Prostate gland (tissue), 2 donors: ENCODE results near the gene ALDH8A1. TPM values are rescaled to one million over a fixed set of nuclear protein-coding genes. Genes with fewer than 3 reads are reported as not detected.

Experiments
- DNase-seq: peaks from one replicate; pipeline ENCODE4 v3.0.0-alpha.2; 2019; ENCODE audit warnings: low spot score
- H3K27ac ChIP-seq, 2 donors: fragments of 200-600 bp; sonication (generic); 2 replicates each; pipeline ENCODE4 v1.5.1; 2017 to 2019
- H3K27me3 ChIP-seq: fragments of 200-600 bp; sonication (generic); replicated peaks from 2 replicates; pipeline ENCODE4 v1.5.1; 2019; ENCODE audit not compliant: insufficient read depth
- H3K36me3 ChIP-seq, 2 donors: fragments of 200-600 bp; sonication (generic); 1 replicate in 1 of 2; 2 replicates in 1 of 2; pipeline versions ENCODE4 v1.5.1 to v1.8.1; 2017 to 2019
- H3K4me1 ChIP-seq: fragments of 200-600 bp; sonication (generic); replicated peaks from 2 replicates; pipeline ENCODE4 v1.5.1; 2019
- H3K4me3 ChIP-seq, 2 donors: fragments of 200-600 bp; sonication (generic); 2 replicates each; pipeline ENCODE4 v1.5.1; 2017 to 2019
- H3K9me3 ChIP-seq: fragments of 200-600 bp; sonication (generic); 2 replicates; pipeline ENCODE4 v1.5.1; 2017
- POLR2A ChIP-seq: fragments of 450-650 bp; IDR thresholded peaks from one replicate; pipeline ENCODE4 v1.6.1; 2016; ENCODE audit warnings: antibody characterized with exemption, mild to moderate bottlenecking
- POLR2AphosphoS5 ChIP-seq: sonication (generic); formaldehyde crosslinking; IDR thresholded peaks from one replicate; pipeline ENCODE4 v1.6.1; 2017; ENCODE audit warnings: antibody characterized with exemption
- whole genome bisulfite sequencing: methylation state at CpG from one replicate; pipeline ENCODE4 v1.1.5; 2018; 5-methylcytosine and 5-hydroxymethylcytosine counted together
- intact Hi-C: fragments of 100-400 bp; cut with DNase I; formaldehyde crosslinking; loops from one replicate; pipeline ENCODE4 v1.14.2; 2022
- total RNA-seq, 2 donors: library from RNA; depleted of rRNA; stranded (reverse); fragments of >200 nt; gene quantifications; one replicate each; pipeline ENCODE4 v1.1.0, GENCODE V29; 2016
- TF ChIP-seq, protein P1 (sequence below), 4 experiments: fragments of 200-600 bp in 2 of 4; fragments of 450-650 bp in 2 of 4; sonication (generic) in 2 of 4; IDR thresholded peaks; 1 replicate in 3 of 4; 2 replicates in 1 of 4; pipeline ENCODE4 v1.5.1; 2016 to 2019; ENCODE audit warnings: antibody characterized with exemption in 4 of 4, mild to moderate bottlenecking in 2 of 4, moderate library complexity in 2 of 4

The ALDH8A1 gene
- total RNA-seq, 2 donors from 2014 or later: 7.6 TPM; not detected in 1

DNA sequence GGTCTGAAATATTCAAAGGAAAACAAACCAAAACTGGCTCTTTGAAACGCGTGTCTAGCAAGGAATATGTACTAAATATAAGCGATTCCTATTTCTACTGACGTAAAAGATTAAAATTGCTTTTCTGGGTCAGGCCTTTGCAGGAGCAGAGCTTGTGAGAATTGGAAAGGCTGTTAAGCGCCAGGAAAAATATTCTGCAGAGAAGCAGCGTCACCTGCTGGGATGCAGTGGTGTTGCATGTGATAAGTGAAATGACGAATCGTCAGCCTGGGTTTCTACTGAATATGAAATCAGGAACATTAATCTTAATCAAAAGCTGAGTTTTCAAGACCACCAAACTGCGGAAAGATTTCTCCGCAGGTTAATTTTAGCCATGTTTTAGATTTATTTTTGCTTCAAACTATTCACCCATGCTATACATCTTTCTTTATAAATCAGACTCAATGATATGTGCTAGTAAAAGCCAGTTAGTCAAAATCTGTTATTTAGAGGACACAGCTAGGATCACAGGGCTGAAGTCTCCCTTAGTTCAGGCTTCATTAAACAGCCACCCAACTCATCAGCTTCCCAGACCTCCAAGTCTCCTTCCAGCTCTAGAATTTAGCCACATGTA is 67.4 kb downstream of the ALDH8A1 start:
- peak; percentile 37 for TF ChIP-seq POLR2AphosphoS5
- TF ChIP-seq, protein P1, sequence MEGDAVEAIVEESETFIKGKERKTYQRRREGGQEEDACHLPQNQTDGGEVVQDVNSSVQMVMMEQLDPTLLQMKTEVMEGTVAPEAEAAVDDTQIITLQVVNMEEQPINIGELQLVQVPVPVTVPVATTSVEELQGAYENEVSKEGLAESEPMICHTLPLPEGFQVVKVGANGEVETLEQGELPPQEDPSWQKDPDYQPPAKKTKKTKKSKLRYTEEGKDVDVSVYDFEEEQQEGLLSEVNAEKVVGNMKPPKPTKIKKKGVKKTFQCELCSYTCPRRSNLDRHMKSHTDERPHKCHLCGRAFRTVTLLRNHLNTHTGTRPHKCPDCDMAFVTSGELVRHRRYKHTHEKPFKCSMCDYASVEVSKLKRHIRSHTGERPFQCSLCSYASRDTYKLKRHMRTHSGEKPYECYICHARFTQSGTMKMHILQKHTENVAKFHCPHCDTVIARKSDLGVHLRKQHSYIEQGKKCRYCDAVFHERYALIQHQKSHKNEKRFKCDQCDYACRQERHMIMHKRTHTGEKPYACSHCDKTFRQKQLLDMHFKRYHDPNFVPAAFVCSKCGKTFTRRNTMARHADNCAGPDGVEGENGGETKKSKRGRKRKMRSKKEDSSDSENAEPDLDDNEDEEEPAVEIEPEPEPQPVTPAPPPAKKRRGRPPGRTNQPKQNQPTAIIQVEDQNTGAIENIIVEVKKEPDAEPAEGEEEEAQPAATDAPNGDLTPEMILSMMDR (IDR thresholded peaks at IDR 0.05): peak; percentile 81 to 93 (median 91)
- TF ChIP-seq POLR2A: no peak
- Histone ChIP-seq H3K4me1 (no peaks in the 10 kb centered on the region), H3K27ac (no peak overlapping the region), H3K36me3 (no peaks in the 10 kb centered on the region), H3K27me3 (no peaks in the 10 kb centered on the region), H3K4me3 (no peak overlapping the region), H3K9me3 (no peaks in the 10 kb centered on the region)
- DNase-seq: peak; percentile 40
- WGBS: 7% methylated on average over 10 of the region's 10 CpGs
- intact Hi-C loops: loop anchor here (2.0 kb wide), 1 partner anchor 710 kb away; no protein-coding TSS in a partner anchor

DNA sequence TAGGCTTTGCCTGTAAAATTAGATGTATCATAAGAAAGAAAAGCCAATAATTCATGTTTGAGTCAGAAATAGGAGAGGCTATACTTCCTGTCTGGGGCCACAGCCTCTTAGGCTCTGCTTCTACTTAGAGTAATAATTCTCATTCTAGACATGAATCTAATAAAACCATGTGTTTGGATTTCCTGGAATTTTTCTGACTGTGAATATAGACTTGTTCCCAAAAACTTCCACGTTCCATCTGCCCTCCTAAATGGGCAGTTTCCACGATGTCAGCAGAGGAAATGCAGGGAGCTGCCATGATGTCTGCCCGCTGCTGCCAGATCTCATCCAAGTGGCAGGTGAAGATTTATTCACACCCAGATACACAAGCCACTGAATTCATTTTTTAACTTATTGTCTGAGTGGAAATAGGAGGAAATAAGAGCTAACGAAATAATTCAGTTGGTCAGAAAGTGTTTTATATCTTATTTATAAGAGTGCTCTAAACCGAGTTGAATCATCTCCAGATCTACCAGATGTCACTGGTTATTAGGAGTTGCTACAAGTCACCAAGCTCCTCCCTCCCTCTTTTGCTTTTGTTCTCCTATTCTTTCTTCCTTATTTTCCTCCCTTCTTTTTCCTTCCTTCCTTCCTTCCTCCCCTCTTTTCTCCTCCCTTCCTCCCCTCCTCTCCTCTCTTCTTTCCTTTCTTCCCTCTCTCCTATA is 69.3 kb downstream of the ALDH8A1 start:
- Histone ChIP-seq H3K27me3 (no peaks in the 10 kb centered on the region), H3K27ac (no peak overlapping the region), H3K4me3 (no peak overlapping the region), H3K4me1 (no peaks in the 10 kb centered on the region), H3K9me3 (no peaks in the 10 kb centered on the region), H3K36me3 (no peaks in the 10 kb centered on the region)
- TF ChIP-seq POLR2A (no peak), POLR2AphosphoS5 (no peak)
- TF ChIP-seq, protein P1 (IDR thresholded peaks at IDR 0.05): no peak
- WGBS: 58% methylated on average over 5 of the region's 5 CpGs
- intact Hi-C loops: no loop called here
- DNase-seq: no peak

- DNase-seq: no peak
- no peaks in the 10 kb centered on the region for H3K27me3 ChIP-seq
- WGBS: 95% methylated on average over 3 of the region's 3 CpGs
- H3K27ac ChIP-seq: no peak overlapping the region
- no peaks in the 10 kb centered on the region for H3K9me3 ChIP-seq
- intact Hi-C loops: loop anchor here (10.0 kb wide), 1 partner anchor 233 kb away; no protein-coding TSS in a partner anchor
- H3K4me1 ChIP-seq: no peaks in the 10 kb centered on the region
- TF ChIP-seq, protein P1 (IDR thresholded peaks at IDR 0.05): no peak
- TF ChIP-seq POLR2A (no peak), POLR2AphosphoS5 (no peak)
- H3K4me3 ChIP-seq: no peak overlapping the region
- no peaks in the 10 kb centered on the region for H3K36me3 ChIP-seq
These were observed 71.8 kb downstream of the ALDH8A1 start for GRCh38 chr6:134878136-134878535.

DNA sequence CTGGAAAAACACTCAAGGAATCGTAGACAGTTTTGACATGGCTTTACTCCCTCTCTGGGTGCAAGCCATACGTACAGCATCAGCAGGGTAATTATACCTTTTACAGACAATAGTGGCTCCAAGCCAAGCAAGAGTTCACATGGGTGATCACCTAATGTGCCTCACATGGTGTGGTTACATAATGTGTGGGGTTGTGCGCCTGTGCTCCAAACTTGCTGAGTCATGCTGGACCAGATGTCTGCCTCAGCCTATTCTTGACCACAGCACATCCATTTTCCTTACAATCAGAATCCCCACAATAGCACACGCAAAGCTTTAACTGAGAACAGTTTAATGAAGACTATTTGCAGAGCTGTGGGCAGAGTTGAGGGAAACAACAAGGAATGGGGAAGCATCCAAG is 74.5 kb downstream of the ALDH8A1 start:
- H3K27me3 ChIP-seq: no peaks in the 10 kb centered on the region
- intact Hi-C loops: loop anchor here (10.0 kb wide), 1 partner anchor 231 kb away; no protein-coding TSS in a partner anchor
- no peak for TF ChIP-seq POLR2AphosphoS5
- TF ChIP-seq POLR2A: no peak
- TF ChIP-seq, protein P1 (IDR thresholded peaks at IDR 0.05): no peak
- H3K9me3 ChIP-seq: no peaks in the 10 kb centered on the region
- WGBS: 97% methylated on average over 4 of the region's 4 CpGs
- DNase-seq: no peak
- H3K36me3 ChIP-seq: no peaks in the 10 kb centered on the region
- no peak overlapping the region for H3K27ac ChIP-seq
- no peak overlapping the region for H3K4me3 ChIP-seq
- H3K4me1 ChIP-seq: no peaks in the 10 kb centered on the region
